ENCODE measurements around the gene FBXO42. TPM values are rescaled to one million over a fixed set of nuclear protein-coding genes. Genes with fewer than 3 reads are reported as not detected.
A peak's percentile ranks its signal among the peaks of the same experiment; 100 is the strongest.

FBXO42 gene
- total RNA-seq, 2 experiments from 2014 or later, result 14.3 to 14.9 TPM

GRCh38 chr1:16251381-16251780 lies 100.9 kb downstream of the FBXO42 start:
- ATAC-seq (ENCODE audit: poor library complexity) (no peak), DNase-seq (no peak)
- no peaks in the 10 kb centered on the region for H3K27me3 ChIP-seq (ENCODE audit: control insufficient read depth in 1 of 2, insufficient read depth in 2 of 2, low read length in 2 of 2)
- intact Hi-C loops (cut with DNase I, micrococcal nuclease), result no loop called here
- CTCF ChIA-PET, result no interaction called here
- H3K36me3 Mint-ChIP-seq (ENCODE audit: low read depth), result peaks cover 77% of the 10 kb centered on the region
- no peaks in the 10 kb centered on the region for H3K9me3 Mint-ChIP-seq
- no peak for TF ChIP-seq CTCF (IDR thresholded peaks at IDR 0.05)
- peaks cover 22% of the 10 kb centered on the region for H3K4me1 Mint-ChIP-seq (ENCODE audit: low read depth)
- no peak overlapping the region for H3K4me3 ChIP-seq (ENCODE audit: low read length)
- H3K4me3 Mint-ChIP-seq, result no peak overlapping the region
- H3K27ac Mint-ChIP-seq, result no peak overlapping the region
- H3K4me1 ChIP-seq (ENCODE audit: insufficient read depth, low read length), result peaks cover 4% of the 10 kb centered on the region
- H3K36me3 ChIP-seq (ENCODE audit: insufficient read depth, low read length), result peaks cover 78% of the 10 kb centered on the region
- H3K9me3 ChIP-seq (ENCODE audit: control insufficient read depth in 1 of 2, insufficient read depth in 1 of 2, low read length in 2 of 2), result no peaks in the 10 kb centered on the region
- H3K27me3 Mint-ChIP-seq, result no peaks in the 10 kb centered on the region
- no peak overlapping the region for H3K27ac ChIP-seq (ENCODE audit: low read depth in 1 of 2, low read length in 2 of 2)
- POLR2A ChIA-PET, result no interaction called here

GRCh38 chr1:16250524-16251251 lies 101.6 kb downstream of the FBXO42 start:
- H3K27ac ChIP-seq (ENCODE audit: low read depth in 1 of 2, low read length in 2 of 2), result no peak overlapping the region
- H3K36me3 ChIP-seq (ENCODE audit: insufficient read depth, low read length), result peaks cover 71% of the 10 kb centered on the region
- intact Hi-C loops (cut with DNase I, micrococcal nuclease), result no loop called here
- ATAC-seq (ENCODE audit: poor library complexity), result no peak
- no peaks in the 10 kb centered on the region for H3K27me3 ChIP-seq (ENCODE audit: control insufficient read depth in 1 of 2, insufficient read depth in 2 of 2, low read length in 2 of 2)
- no peak overlapping the region for H3K4me3 Mint-ChIP-seq
- no peaks in the 10 kb centered on the region for H3K27me3 Mint-ChIP-seq
- H3K4me3 ChIP-seq (ENCODE audit: low read length), result no peak overlapping the region
- H3K9me3 ChIP-seq (ENCODE audit: control insufficient read depth in 1 of 2, insufficient read depth in 1 of 2, low read length in 2 of 2), result no peaks in the 10 kb centered on the region
- peaks cover 4% of the 10 kb centered on the region for H3K4me1 ChIP-seq (ENCODE audit: insufficient read depth, low read length)
- DNase-seq, result no peak
- H3K27ac Mint-ChIP-seq, result no peak overlapping the region
- ChIA-PET POLR2A (no interaction called here), CTCF (no interaction called here)
- TF ChIP-seq CTCF (IDR thresholded peaks at IDR 0.05), result no peak
- H3K4me1 Mint-ChIP-seq (ENCODE audit: low read depth), result peaks cover 22% of the 10 kb centered on the region
- peaks cover 70% of the 10 kb centered on the region for H3K36me3 Mint-ChIP-seq (ENCODE audit: low read depth)
- H3K9me3 Mint-ChIP-seq, result no peaks in the 10 kb centered on the region

- ChIA-PET CTCF (no interaction called here), POLR2A (no interaction called here)
- DNase-seq (no peak), ATAC-seq (ENCODE audit: poor library complexity) (no peak)
- H3K4me3 Mint-ChIP-seq, result no peak overlapping the region
- peaks cover 63% of the 10 kb centered on the region for H3K36me3 ChIP-seq (ENCODE audit: insufficient read depth, low read length)
- peak overlapping the region; percentile 78 for H3K27ac Mint-ChIP-seq
- no peak for TF ChIP-seq CTCF (IDR thresholded peaks at IDR 0.05)
- no peaks in the 10 kb centered on the region for H3K9me3 ChIP-seq (ENCODE audit: control insufficient read depth in 1 of 2, insufficient read depth in 1 of 2, low read length in 2 of 2)
- H3K27me3 Mint-ChIP-seq, result no peaks in the 10 kb centered on the region
- no peaks in the 10 kb centered on the region for H3K27me3 ChIP-seq (ENCODE audit: control insufficient read depth in 1 of 2, insufficient read depth in 2 of 2, low read length in 2 of 2)
- peaks cover 22% of the 10 kb centered on the region for H3K4me1 Mint-ChIP-seq (ENCODE audit: low read depth)
- no peak overlapping the region for H3K27ac ChIP-seq (ENCODE audit: low read depth in 1 of 2, low read length in 2 of 2)
- intact Hi-C loops (cut with DNase I, micrococcal nuclease), result no loop called here
- H3K4me3 ChIP-seq (ENCODE audit: low read length), result no peak overlapping the region
- peaks cover 4% of the 10 kb centered on the region for H3K4me1 ChIP-seq (ENCODE audit: insufficient read depth, low read length)
- no peaks in the 10 kb centered on the region for H3K9me3 Mint-ChIP-seq
- H3K36me3 Mint-ChIP-seq (ENCODE audit: low read depth), result peaks cover 61% of the 10 kb centered on the region
Observed at GRCh38 chr1:16249596-16250241, 102.6 kb downstream of the FBXO42 start.

Measured in CD4-positive, alpha-beta T cell (primary cell).